ENCODE measurements around the gene NDUFS1. TPM values are rescaled to one million over a fixed set of nuclear protein-coding genes. Genes with fewer than 3 reads are reported as not detected.

NDUFS1 gene
- total and polyA plus RNA-seq, 2 of the 4 experiments (the other 2 are of a cell fraction): 72.1 to 118 TPM

Small RNA genes lying within 50 kb of the gene (microRNA-seq; reads per million reads assigned to microRNA genes)
- gene RF00134 (ENCODE audit: insufficient read depth, insufficient read length): not detected
- gene RF02271 (ENCODE audit: insufficient read depth, insufficient read length): not detected
- not detected for gene SNORA41 (ENCODE audit: insufficient read depth, insufficient read length)
- gene SNORD51 (ENCODE audit: insufficient read depth, insufficient read length): 9.3 reads per million

Small RNA genes lying within 50 kb of the gene (small RNA-seq; reads per million reads assigned to genes)
- 0 reads per million in 5 experiments for gene RF00134
- 0 reads per million in 5 experiments for gene RF02271
- gene SNORA41: 0 reads per million in 5 experiments
- gene SNORD51: 0 to 0.76 (median 0.33) reads per million in 5 experiments

Other genes starting within 250 kb of the NDUFS1 start
- gene INO80D, start 73.3 kb downstream of the NDUFS1 start, total RNA-seq (2012; rRNA removed): 4.5 and 5.0 TPM in 2 replicates
- gene INO80D, start 73.3 kb downstream of the NDUFS1 start, polyA plus RNA-seq (2012; rRNA removed): 0.67 and 0.79 TPM in 2 replicates
- gene EEF1B2, start 451 bp upstream of the NDUFS1 start, total RNA-seq (2012; rRNA removed): 574 and 672 TPM in 2 replicates
- gene EEF1B2, start 451 bp upstream of the NDUFS1 start, polyA plus RNA-seq (2012; rRNA removed): 751 and 815 TPM in 2 replicates
- gene ZDBF2, start 115.2 kb upstream of the NDUFS1 start, total RNA-seq (2012; rRNA removed): 10.2 and 16.7 TPM in 2 replicates
- 1.3 and 1.9 TPM in 2 replicates for gene ZDBF2, start 115.2 kb upstream of the NDUFS1 start, polyA plus RNA-seq (2012; rRNA removed)

Data from IMR-90 (cell line).